ENCODE data around the gene NPIPB6.
"Not testable (repeated sequence)": the region's sequence is repeated elsewhere in the genome, so short reads cannot be mapped to it uniquely, and the experiment has no call there.

- TF ChIP-seq EZH2phosphoT487 (IDR thresholded peaks at IDR 0.05; ENCODE audit: low read depth); CTCF (IDR thresholded peaks at IDR 0.05; ENCODE audit: low read depth, low read length): not testable (repeated sequence)
These were observed 19.0 kb upstream of the NPIPB6 start for GRCh38 chr16:28382177-28382867.
